Urinary bladder (tissue), 4 donors: Measurements from ENCODE around the gene HLA-A. TPM values are rescaled to one million over a fixed set of nuclear protein-coding genes. Genes with fewer than 3 reads are reported as not detected.

Source experiments
- DNase-seq: peaks from one replicate; pipeline ENCODE4 v3.0.0-alpha.2; 2015; ENCODE audit errors: extremely low spot score
- H3K27ac ChIP-seq: one replicate; pipeline ENCODE4 v1.5.1; 2013; ENCODE audit warnings: low read depth, mild to moderate bottlenecking, moderate library complexity
- H3K36me3 ChIP-seq: one replicate; pipeline ENCODE4 v1.6.1; 2013; ENCODE audit warnings: mild to moderate bottlenecking, moderate library complexity; ENCODE audit not compliant: insufficient read depth
- H3K4me1 ChIP-seq: one replicate; pipeline ENCODE4 v1.6.1; 2013; ENCODE audit warnings: mild to moderate bottlenecking, moderate library complexity; ENCODE audit not compliant: insufficient read depth
- H3K4me3 ChIP-seq: one replicate; pipeline ENCODE4 v1.5.1; 2013; ENCODE audit warnings: low read depth, low read length
- WGBS: extraction: QIAGEN DNeasy Blood & Tissue Kit; methylation state at CpG from one replicate; pipeline ENCODE4 v1.1.7; 2013; 5-methylcytosine and 5-hydroxymethylcytosine counted together
- polyA plus RNA-seq: library from polyadenylated mRNA; stranded (reverse); fragments of 200-250 nt; gene quantifications from one replicate; pipeline ENCODE4 v1.2.3, GENCODE V29; 2013
- total RNA-seq: library from RNA; depleted of rRNA; stranded (reverse); fragments of >200 nt; gene quantifications from one replicate; pipeline ENCODE4 v1.2.3, GENCODE V29; 2014
- donor health status: healthy with polysubstance abuse.
- donor health status: healthy.

HLA-A gene
- total RNA-seq (85.1 TPM), polyA plus RNA-seq (962 TPM)

DNA sequence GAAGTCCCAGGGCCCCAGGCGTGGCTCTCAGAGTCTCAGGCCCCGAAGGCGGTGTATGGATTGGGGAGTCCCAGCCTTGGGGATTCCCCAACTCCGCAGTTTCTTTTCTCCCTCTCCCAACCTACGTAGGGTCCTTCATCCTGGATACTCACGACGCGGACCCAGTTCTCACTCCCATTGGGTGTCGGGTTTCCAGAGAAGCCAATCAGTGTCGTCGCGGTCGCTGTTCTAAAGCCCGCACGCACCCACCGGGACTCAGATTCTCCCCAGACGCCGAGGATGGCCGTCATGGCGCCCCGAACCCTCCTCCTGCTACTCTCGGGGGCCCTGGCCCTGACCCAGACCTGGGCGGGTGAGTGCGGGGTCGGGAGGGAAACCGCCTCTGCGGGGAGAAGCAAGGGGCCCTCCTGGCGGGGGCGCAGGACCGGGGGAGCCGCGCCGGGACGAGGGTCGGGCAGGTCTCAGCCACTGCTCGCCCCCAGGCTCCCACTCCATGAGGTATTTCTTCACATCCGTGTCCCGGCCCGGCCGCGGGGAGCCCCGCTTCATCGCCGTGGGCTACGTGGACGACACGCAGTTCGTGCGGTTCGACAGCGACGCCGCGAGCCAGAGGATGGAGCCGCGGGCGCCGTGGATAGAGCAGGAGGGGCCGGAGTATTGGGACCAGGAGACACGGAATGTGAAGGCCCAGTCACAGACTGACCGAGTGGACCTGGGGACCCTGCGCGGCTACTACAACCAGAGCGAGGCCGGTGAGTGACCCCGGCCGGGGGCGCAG, at the start of gene HLA-A:
Gene HLA-A, plus strand, starts transcription at position 258 of the 778 bp plus-strand sequence. Its CDS starts 22 bp downstream, at position 280.
- under 1% methylated on average over 68 of the region's 68 CpGs for WGBS
- H3K27ac ChIP-seq, result peak within 1 kb of the TSS; percentile 89
- H3K4me3 ChIP-seq, result peak within 1 kb of the TSS; percentile 85
- peak; percentile 92 for DNase-seq
- H3K36me3 ChIP-seq, result peaks cover 3% of the 10 kb centered on the region
- no peaks in the 10 kb centered on the region for H3K4me1 ChIP-seq

DNA sequence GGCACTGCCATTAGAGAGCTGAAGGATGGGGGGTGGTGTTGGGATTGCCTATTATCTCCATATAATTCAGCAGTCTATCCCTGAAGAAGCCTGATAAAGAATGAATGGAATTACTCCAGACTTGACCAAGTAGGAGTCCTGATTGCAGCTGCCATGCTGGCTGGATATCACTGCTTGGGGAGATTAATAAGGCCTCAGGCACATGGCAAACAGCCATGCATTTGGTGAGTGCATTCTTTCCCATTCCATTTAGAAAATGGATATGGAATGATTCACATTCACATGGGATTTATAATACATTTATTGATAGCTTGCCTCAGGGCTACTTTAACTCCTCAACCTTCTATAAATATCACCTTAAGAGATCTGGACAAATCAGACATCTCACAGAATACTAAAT, 49.6 kb upstream of the HLA-A start:
- no peak overlapping the region for H3K4me3 ChIP-seq
- H3K4me1 ChIP-seq, result no peaks in the 10 kb centered on the region
- H3K27ac ChIP-seq, result no peak overlapping the region
- DNase-seq, result no peak
- H3K36me3 ChIP-seq, result peaks cover 2% of the 10 kb centered on the region

DNA sequence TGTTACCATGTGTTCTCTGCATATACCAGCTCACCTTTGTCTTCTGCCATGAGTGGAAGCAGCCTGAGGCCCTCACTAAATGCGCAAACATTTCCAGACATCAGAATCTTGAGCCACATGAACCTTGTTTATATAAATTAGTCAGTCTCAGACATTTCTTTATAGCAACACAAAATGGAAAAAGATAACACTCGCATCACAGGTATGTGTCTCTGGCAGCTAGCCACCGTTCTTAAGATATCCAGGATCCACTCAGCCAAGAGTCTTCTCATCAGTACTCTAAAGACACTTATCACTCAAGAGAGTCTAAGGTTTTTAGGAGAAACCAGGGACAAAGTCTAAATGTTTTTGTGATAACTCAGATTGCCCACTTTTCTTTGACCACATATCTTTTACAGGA, 43.1 kb upstream of the HLA-A start:
- H3K4me1 ChIP-seq, result no peaks in the 10 kb centered on the region
- H3K36me3 ChIP-seq, result peaks cover 2% of the 10 kb centered on the region
- WGBS, result 79% methylated on average over 3 of the region's 3 CpGs
- no peak overlapping the region for H3K27ac ChIP-seq
- no peak for DNase-seq
- H3K4me3 ChIP-seq, result no peak overlapping the region

DNA sequence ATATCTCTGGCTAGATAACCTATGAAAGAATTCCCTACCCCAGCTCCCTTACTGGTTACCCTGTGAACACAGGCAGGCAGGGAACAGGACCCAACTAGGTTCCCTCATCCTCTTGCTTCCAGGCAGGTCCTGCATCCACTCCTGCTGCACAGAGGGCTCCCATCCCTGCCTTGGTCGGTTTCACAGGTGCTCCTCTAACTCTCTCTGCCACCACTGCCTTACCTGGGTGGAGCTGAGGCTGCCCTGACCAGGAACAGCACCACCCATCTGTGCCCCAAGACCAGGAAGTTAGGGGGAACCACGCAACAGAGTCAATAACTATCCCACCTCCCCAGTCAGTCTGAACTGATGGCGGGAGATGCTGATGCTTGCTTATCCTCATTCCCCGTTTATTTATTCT, 37.0 kb upstream of the HLA-A start:
- no peak for DNase-seq
- Histone ChIP-seq H3K4me1 (no peaks in the 10 kb centered on the region), H3K4me3 (no peak overlapping the region), H3K27ac (no peak overlapping the region), H3K36me3 (no peaks in the 10 kb centered on the region)
- 62% methylated on average over 4 of the region's 4 CpGs for WGBS

DNA sequence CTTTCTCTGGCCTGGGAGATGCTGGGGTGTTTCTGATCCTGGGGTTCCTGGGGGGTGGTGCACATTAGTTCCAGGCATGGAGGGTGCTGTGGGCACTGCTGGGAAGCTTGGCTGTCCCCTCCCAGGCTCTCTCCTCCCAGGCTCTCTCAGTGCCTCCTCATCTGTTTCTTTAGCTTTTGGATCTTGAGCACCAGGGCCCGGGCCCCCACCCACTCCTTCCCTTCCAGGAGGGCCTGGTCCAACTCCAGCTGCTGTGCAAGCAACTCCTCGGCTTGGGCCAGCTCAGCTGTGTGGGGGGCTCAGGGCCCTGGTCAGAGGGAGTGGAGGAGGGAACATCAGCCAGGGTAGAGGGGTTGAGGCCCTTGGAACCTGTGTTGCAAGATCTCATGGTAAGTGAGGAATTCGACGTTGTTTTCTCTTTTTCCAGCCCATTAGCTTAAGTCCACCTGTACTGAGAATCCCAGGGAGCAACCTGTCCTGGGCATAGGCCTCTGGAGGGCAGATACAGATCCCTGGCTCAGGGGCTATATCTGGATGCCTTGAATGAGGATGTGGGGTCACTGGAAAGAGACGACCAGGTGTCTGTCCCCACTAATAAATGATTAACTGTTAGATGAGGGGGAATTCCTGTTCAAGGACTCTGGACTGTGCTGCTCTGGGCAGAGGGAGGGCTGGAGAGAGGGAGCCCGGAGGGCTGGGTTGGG, 34.5 kb upstream of the HLA-A start:
- H3K36me3 ChIP-seq, result no peaks in the 10 kb centered on the region
- H3K4me3 ChIP-seq, result no peak overlapping the region
- H3K27ac ChIP-seq, result no peak overlapping the region
- no peaks in the 10 kb centered on the region for H3K4me1 ChIP-seq
- DNase-seq, result no peak
- WGBS, result 45% methylated on average over 6 of the region's 6 CpGs

DNA sequence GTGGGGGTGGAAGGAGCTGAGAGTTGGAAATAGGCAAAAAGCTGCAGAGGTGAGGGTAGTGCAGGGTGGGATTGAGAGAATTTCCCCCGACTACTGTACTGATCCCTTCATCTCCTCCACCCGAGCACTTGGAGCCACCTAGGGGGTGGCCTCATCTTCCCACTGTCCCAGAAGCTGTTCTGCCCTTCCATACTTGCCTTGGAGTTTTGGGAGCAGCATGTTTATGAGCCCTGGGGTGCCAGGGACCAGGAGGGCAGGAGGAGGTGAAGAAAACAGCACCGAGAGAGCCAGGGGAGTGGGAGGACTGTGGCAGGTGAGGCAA, 34.0 kb upstream of the HLA-A start:
- Histone ChIP-seq H3K36me3 (no peaks in the 10 kb centered on the region), H3K27ac (no peak overlapping the region), H3K4me3 (no peak overlapping the region), H3K4me1 (no peaks in the 10 kb centered on the region)
- 83% methylated on average over 3 of the region's 3 CpGs for WGBS
- DNase-seq, result no peak

DNA sequence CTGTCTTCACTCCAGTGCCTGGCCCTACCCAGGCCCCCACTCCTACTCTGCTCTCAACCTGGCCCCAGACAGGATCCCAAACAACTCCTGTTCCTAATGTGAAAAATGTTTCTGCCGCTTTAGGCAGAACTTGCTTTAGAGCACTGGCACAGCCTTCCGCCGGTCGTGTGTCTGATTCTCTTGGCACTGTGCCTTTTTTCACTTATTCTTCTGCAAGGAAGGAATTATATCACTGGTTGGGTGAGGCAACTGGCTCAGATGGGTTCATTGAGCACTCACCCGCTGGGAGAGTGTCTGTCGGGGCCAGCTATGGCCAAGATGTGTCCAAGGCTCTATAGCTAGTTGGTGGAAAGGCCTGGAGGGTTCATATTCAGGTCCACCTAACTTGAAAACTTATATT, 33.6 kb upstream of the HLA-A start:
- H3K4me1 ChIP-seq, result no peaks in the 10 kb centered on the region

DNA sequence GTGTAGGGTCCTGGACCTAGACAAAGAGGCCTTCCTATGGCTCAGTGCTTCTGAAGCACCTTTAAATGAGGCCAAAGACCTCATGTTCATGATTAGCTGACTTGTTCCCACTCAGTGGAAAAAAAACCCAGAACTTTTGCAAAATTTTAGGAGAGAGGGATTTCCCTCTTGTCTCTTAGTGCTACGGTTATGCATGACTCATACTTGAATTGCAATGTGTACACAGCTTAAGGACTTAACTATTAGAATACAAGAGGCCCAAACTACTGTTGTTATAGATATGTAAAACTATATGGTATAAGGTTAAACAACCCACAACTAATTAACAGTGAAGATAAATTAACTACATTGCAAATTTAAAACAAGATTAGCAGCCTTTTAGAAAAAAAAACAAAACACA, 32.3 kb upstream of the HLA-A start:
- Histone ChIP-seq H3K4me3 (no peak overlapping the region), H3K36me3 (no peaks in the 10 kb centered on the region), H3K27ac (no peak overlapping the region), H3K4me1 (no peaks in the 10 kb centered on the region)
- 26% methylated on average over 1 of the region's 1 CpG for WGBS
- no peak for DNase-seq

More for the DNA sequence above, 33.6 kb upstream of the HLA-A start:
- Histone ChIP-seq H3K27ac (no peak overlapping the region), H3K36me3 (no peaks in the 10 kb centered on the region), H3K4me3 (no peak overlapping the region)
- DNase-seq, result no peak
- WGBS, result 45% methylated on average over 6 of the region's 6 CpGs

DNA sequence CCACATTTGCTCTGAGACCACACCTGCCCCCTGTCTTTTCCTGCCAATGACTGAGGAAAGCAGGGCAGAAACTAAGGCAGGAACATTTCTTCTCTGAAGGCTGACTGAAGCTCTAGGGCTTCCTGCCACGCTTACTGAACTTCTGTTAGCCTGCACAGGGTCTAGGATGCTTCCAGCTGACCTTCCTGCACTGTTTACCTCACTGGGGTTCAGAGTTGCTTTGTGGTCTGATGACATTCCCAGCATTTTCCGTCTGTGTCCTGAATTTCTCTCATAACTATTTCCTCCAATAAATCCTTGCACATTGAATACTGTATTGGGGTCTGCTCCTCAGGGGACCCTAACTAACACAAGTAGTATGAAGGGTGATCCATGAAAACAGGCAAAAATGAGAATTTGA, 29.5 kb upstream of the HLA-A start:
- Histone ChIP-seq H3K36me3 (no peaks in the 10 kb centered on the region), H3K4me3 (no peak overlapping the region), H3K4me1 (no peaks in the 10 kb centered on the region), H3K27ac (no peak overlapping the region)
- 54% methylated on average over 2 of the region's 2 CpGs for WGBS
- DNase-seq, result no peak

DNA sequence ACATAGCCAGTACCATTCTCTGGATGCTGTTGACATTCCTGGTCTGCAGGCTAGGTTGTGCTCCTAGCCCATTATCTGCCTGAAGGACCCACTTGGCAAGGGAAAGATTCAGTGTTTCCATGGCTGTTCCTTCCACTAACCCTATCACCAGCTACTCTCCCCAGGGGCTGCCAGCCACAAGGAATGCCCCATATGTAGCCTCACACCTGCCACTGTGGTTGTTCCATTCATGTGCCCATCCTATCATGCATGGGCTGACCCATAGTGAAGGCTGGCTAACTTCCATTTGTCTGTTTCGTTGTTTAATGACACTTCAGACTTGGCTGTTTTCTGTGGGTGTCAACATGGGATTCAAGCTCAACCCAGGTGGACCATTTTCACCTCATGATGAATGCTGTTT, 25.6 kb upstream of the HLA-A start:
- Histone ChIP-seq H3K4me1 (no peaks in the 10 kb centered on the region), H3K27ac (no peak overlapping the region), H3K4me3 (no peak overlapping the region), H3K36me3 (no peaks in the 10 kb centered on the region)
- 80% methylated on average over 1 of the region's 1 CpG for WGBS
- no peak for DNase-seq

DNA sequence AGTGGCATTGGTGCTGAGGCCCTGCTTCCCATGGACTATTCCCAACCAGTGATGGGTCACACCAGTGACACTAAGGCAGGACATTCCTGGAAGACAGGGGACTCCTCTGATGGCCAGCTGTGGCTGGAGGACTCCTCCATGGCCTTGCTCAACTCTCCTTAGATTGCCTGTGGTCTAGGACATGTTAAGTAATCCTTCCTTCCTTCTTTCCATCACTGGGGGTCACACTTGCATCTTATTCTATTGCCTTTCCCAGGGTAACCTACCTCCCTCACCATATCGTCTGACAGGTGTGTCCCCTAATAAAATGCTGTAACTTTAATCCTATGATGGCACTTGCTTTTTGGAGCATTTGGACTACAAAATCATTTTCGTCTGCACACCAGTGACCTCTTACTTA, 24.5 kb upstream of the HLA-A start:
- 42% methylated on average over 2 of the region's 2 CpGs for WGBS
- Histone ChIP-seq H3K4me1 (no peaks in the 10 kb centered on the region), H3K36me3 (no peaks in the 10 kb centered on the region), H3K27ac (no peak overlapping the region), H3K4me3 (no peak overlapping the region)
- no peak for DNase-seq

DNA sequence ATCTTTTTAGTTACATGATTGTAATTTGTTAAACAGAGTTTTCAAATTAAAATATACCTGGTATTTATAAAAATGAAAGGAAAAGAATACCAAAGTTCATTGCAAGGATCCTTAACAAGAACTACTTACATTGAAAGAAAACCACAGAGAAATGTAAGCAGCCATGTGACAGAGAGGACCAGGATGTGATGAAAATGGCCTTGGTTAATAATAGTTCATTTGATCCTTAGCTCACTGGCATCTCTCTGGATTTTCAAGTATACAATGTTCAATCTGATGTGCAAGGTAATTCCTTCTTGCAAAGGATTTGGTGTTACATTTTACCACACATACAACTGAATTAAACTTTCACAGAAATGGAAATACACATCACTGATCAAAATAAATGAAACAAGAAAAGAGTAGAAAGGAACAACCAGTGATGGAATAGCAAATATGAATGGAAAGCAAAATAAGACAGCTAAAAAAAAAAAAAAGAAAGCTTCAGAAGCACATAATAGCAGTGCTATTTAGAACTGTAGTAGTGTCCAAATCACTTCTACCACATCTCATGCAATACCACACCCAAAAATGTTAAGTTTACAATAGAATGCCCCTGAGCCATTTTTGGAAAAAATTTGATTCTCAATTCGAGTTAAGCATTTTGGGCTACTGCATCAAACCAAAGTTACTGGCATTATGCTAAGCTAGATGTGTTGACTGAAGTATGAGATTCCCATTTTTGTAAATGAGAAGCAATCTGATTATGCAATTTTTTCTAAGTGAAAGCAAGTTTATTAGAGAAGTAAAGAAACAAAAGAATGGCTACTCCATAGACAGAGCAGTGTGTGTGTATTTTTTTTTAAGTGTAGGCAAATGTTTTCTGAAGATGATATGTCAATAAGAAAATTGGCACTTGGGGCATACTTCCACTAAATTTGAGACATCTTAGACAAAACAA, 22.6 kb upstream of the HLA-A start:
- H3K4me3 ChIP-seq, result no peak overlapping the region
- 45% methylated on average over 1 of the region's 1 CpG for WGBS
- H3K36me3 ChIP-seq, result no peaks in the 10 kb centered on the region

DNA sequence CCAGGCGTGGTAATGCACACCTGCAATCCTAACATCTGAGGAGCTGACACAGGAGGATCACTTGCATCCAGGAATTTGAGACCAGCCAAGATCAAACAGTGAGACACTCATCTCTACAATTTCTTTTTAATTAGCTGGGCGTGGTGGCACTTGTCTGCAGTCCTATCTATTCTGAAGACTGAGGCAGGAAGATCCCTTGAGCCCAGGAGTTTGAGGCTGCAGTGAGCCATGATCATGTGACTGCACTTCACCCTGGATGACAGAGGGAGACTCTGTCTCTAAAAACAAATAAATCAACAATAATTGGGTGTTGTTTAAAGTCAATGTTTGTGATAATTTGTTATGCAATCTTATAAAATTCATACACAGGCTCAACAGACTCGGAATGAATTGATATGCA, 18.0 kb upstream of the HLA-A start:
- Histone ChIP-seq H3K27ac (no peak overlapping the region), H3K36me3 (no peaks in the 10 kb centered on the region), H3K4me1 (peaks cover 3% of the 10 kb centered on the region), H3K4me3 (no peak overlapping the region)
- 89% methylated on average over 3 of the region's 3 CpGs for WGBS
- DNase-seq, result no peak

More for the DNA sequence above, 22.6 kb upstream of the HLA-A start:
- no peak for DNase-seq
- Histone ChIP-seq H3K27ac (no peak overlapping the region), H3K4me1 (no peaks in the 10 kb centered on the region)
